ENCODE data around the gene MAP3K10.

GRCh38 chr19:40231057-40231456 lies 39.8 kb downstream of the MAP3K10 start:
- no peak for TF ChIP-seq CTCF (conservative IDR thresholded peaks at IDR 0.05)
- TF ChIP-seq ZFX (IDR thresholded peaks at IDR 0.05): no peak
